Measurements from ENCODE around the gene PCGF5.
"Not testable (repeated sequence)": the region's sequence is repeated elsewhere in the genome, so short reads cannot be mapped to it uniquely, and the experiment has no call there.

The PCGF5 gene

DNA sequence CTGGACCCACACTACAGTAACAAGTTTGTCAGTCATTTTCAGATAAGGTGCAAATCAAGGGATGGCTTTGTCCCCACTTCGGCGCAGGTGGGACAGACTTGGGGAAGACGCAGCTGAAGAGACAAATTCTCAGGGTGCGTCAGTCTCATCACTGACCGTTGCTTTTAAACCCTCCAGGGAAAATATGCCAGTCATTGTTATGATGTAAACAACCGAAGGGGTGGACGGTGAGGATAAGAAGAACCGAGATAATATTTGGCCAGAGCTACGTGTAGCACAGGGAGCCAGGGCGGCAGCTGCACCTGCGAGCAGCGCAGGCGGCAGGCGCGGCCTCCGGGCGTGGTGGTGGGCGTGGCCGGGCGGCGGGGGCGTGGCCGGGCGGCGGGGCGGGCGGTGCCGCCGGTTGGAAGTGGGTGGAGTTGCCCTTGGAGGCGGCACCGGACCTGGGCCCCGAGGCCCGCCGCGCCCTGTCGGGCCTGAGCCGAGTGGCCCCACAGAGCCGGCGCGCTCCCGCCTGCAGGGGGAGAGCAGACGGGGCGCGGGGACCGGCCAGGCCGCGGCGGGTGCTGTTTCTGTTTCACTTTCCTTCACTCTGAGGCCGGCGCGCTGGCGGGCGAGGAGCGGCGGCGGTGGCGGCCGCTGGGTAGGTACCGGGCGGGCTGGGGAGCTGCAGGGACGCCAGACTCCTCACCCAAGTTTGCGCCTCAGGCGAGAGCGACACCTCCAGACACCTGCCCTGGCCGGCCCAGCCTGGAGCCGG lies at the start of gene PCGF5:
Gene PCGF5 (plus strand): TSS at position 470 of the 760 bp plus-strand sequence. CDS start 2,209 bp downstream, outside the sequence.
- DNase-seq (ENCODE audit: low read depth in 1 of 2, low spot score in 1 of 2): peak; percentile 83 to 86

DNA sequence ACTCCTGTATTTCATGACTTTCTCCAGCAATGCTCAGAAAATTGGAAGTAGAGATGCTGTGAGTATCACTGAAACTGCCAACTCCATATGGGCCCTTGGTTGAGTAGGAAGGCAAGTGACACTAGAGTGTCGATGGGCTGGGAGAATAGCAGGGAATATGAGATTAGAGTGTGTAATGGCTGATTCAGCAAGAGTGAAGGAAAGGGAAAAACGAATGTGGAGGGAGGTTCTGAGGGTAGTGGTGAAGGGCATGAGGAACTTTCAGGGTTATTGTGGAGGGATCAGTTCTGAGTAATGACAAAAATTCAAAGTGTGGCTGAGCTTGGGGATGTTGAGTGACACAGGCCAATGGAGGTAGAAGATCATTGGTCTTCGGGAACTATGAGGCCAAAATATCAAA lies 49.0 kb upstream of the PCGF5 start:
- DNase-seq (ENCODE audit: low read depth in 1 of 2, low spot score in 1 of 2): no peak

DNA sequence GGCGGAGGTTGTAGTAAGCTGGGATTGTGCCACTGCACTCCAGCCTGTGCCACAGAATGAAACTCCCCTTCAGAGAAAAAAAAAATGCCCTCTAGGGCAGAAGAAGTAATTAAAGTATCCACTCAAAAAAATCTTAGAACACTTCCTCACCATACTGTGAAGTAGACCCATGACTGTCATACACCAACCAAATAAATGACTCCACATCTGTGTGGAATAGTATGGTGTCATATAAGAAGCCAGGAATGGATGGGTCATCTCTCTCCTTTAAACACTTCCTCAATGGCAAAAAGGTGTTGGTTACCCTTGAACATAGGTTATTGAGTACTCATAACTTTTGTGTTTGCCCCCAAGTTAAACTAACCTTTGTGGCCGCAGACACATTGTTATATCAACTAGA lies 48.1 kb upstream of the PCGF5 start:
- no peak for DNase-seq (ENCODE audit: low read depth in 1 of 2, low spot score in 1 of 2)

DNA sequence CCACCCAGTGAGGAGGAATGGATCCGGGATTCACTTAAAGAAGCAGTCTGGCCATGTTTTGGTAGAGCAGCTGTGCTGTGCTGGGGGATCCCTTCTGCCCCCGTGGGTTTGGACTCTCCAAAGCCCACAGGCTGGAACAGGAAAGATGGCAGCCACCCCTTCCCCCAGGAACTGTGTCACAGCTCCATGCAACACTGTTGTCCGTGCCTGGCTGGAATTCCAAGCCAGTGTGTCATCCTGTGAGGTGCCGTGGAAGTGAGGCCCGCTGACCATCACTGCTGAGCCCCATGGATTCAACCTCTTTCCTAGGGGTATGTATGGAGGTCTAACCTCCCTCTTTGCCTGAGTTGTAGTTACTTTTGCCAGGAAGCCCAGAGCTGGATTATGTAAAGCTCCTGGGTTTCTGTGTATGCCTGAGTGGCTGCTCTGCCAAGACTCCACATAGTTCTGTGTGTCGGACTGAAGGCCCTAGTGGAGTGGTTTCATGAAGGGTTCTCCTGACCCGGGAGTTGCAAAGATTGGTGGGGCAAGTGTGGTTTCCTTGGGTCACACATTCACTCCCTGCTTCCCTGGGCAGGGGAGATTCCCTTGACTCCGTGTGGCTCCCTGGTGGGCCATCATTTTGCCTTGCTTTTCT lies 35.1 kb upstream of the PCGF5 start:
- DNase-seq (ENCODE audit: low read depth in 1 of 2, low spot score in 1 of 2): no peak

DNA sequence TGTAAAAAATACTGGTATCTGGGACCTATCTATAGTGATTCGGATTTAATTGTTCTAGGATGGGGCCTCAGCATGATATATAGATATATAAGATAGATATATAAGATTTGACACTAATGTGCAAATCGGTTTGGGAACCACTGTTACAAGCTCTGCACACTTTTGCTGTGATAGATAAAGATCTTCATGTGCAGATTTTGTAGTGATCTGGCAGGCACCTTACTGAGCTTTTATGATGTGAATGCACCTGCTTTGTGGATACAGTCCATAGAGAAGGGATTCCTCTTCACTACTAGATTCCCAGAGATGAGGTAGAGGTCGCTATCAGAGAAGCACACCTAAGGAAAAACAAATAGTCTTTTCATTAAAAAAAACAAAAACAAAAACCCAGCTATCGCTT lies 33.3 kb upstream of the PCGF5 start:
- no peak for DNase-seq (ENCODE audit: low read depth in 1 of 2, low spot score in 1 of 2)

DNA sequence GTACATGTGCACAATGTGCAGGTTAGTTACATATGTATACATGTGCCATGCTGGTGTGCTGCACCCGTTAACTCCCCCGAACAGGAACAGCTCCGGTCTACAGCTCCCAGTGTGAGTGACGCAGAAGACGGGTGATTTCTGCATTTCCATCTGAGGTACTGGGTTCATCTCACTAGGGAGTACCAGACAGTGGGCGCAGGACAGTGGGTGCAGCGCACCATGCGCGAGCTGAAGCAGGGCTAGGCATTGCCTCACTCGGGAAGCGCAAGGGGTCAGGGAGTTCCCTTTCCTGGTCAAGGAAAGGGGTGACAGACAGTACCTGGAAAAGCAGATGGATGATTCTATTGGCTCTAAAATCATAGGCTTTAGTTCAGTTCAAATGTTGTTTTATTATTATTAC lies 32.5 kb upstream of the PCGF5 start:
- DNase-seq (ENCODE audit: low read depth in 1 of 2, low spot score in 1 of 2): not testable (repeated sequence)

DNA sequence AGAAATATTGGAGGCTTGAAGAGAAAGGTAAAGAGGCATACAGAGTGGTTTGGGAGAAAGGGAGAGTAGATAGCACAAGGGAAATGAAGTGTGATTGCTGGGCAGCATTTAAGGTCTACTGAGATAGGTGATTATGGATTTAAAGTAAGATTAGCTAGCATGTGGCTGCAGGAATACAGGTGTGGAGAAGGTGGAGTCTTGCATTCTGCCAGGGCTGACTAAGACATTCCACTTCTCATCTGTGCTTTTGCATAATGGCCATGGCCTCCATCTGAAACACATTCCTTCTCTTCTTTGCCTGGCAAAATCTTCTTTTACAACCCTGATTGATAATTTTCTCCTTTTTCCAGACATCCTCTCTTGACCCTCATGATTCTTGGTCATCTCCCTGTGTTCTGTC lies 31.6 kb upstream of the PCGF5 start:
- no peak for DNase-seq (ENCODE audit: low read depth in 1 of 2, low spot score in 1 of 2)

DNA sequence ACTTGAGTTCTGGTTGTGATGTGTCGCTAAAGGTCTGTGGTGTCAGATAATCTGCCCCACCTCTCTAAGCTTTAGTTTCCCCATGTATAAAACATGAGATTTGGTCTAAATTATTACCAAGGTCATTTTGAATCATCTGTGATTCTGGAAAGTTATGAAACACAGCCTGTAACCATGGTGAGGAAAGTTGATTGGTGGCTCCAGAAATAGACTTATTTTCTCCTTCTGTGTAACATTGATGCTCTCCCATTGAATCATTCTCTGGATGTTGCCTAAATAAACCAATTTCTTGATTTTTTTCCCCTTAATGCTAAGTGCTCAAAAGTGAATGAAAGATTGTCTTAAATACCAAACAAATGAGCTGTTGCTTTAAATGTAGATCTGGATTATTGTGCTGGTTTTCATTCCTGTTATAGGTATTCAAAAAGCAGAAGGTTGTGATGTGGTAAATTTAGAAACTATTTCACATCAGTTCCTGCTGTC lies 30.0 kb upstream of the PCGF5 start:
- DNase-seq (ENCODE audit: low read depth in 1 of 2, low spot score in 1 of 2): no peak

DNA sequence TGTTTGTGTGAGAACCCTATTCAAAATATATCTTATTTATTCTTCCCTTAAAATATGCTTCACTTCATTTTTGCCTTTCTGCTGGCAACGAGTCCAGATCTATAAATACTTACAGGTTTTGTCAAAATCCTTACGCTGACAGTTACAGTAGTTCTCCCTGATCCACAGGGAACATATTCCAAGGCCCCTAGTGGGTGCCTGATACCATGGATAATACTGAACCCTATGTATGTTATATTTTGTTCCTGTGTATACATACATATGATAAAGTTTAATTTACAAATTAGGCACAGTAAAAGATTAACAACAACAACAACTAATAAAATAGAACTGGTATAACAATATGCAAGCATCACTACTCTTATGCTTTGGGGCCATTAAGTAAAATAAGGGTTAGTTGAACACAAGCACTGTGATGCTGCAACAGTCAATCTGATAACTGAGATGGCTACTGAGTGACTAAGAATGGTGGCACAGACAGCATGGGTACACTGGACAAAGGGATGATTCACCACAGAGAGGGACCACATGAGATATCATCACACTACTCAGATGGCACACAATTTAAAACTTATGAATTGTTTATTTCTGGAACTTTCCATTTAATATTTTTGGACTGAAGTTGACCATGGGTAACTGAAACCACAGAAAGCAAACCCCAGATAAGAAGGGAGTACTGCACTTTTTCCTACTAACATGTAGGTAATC lies 29.4 kb upstream of the PCGF5 start:
- DNase-seq (ENCODE audit: low read depth in 1 of 2, low spot score in 1 of 2): no peak

DNA sequence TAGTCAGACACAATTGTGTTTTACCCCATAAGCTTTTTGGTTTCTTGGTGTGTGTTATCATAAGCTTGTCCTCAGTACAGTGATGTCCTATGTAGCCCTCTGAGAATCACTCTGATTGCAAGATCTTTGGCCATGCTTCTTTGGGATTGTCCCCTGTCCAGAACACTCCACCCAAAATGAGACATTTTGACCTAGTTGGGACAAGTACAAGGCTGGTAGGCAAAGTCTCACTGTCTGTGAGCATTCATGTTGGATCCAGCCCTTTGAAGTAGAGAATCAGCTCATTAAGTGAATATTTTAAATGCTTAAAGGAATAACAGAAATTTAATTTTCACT lies 28.9 kb upstream of the PCGF5 start:
- DNase-seq (ENCODE audit: low read depth in 1 of 2, low spot score in 1 of 2): no peak

DNA sequence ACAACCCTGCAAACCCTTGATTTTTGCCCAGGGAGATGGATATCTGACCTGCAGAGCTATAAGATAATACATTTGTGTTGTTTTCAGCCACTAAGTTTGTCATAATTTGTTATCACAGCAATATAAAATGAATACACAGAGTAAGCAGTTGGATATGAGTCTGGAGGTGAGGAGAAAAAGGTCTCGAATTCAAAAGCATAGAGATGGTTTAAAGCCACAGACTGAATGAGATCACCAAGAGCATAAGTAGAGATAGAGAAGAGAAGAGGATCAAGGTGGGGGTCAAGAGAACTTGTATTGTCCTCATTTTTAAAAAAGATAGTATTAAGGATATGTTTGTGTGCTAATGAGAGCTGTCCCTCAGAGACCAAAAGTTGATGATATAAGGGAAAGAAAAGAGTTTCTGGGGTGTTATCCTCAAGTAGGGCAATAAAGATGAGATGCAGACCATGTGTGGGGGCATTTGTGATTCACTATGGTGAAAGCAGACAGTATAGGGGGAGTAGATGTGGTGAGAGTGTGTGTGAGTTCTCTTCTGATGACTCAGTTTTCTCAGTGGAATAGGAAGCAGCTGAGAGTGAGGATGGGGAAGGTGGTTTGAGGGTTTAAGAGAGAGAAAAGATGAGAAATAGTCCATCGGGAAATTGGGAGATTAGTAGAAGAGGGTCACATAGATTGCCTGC lies 25.8 kb upstream of the PCGF5 start:
- DNase-seq (ENCODE audit: low read depth in 1 of 2, low spot score in 1 of 2): peak in 1 of 2 donors; percentile 33

DNA sequence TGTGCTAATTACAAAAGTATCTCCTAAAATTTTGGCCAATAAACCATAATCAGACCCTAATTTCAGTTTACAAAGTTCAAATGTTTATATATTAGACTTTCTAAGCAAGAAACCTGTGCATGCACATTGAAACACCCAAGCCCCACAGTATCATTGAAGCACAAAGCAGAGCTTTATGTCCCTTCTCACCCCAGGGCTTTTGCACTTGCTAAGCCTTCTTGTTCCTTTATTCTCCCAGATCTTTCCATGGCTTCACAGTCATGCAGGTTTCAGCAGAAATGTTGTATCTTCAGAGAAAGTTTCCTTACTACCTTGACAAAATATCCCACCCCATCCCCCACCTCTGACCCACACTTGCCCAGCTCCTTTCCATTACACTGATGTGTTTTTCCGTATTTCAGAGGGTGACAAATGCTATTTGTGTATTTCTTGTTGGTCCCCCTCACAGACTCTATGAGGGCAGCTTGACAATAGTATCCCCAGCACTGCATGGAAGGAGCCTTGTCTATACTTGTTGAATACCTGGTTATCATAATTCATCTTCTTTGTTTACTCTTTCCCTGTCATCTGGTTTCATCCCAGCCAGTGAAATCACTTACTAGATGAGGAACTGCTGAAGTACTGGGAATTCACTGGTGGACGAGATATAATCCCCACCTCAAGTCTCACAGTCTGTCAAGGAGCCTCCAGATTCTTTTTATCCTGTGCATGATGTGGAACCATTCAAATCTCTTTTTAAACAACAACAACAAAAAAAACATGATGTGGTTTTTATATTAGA lies 24.0 kb upstream of the PCGF5 start:
- DNase-seq (ENCODE audit: low read depth in 1 of 2, low spot score in 1 of 2): no peak

DNA sequence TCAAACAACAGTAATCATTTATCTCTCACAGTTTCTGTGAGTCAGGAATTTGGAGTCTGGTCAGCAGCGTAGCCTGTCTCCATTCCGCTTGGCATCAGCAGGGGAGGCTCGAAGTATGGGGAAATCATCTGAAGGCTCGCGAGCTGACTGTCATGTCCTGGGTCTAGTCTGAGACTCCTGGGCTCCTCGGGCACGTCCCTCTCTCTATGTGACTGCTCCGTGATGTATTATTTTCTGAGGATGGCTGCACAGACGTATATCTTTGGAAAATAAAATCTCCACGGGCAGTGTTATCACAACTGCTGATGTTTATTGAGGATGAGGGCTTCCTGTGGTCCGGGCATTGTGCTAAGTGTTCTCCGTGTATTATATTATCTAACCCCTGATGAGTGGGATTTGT lies 23.3 kb upstream of the PCGF5 start:
- DNase-seq (ENCODE audit: low read depth in 1 of 2, low spot score in 1 of 2): no peak

DNA sequence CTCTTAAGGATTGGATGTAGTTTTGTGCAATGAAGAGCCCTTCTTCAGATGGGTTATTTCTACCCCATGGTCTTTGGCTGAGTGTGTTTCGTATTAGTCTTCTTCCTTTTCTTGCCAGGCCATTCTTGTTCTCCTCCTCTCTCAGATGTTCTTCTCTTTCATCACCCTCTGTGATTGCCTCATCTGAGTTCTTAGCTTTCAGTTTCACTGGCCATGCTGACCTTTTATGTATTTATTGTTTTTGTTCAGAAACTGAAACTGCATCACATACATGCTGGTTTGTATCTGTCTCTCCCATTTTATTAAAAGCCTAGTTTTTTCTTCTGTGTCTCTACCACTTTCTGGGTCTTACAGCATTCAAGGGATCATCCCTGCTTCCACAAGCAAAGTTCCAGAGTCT lies 21.7 kb upstream of the PCGF5 start:
- no peak for DNase-seq (ENCODE audit: low read depth in 1 of 2, low spot score in 1 of 2)

DNA sequence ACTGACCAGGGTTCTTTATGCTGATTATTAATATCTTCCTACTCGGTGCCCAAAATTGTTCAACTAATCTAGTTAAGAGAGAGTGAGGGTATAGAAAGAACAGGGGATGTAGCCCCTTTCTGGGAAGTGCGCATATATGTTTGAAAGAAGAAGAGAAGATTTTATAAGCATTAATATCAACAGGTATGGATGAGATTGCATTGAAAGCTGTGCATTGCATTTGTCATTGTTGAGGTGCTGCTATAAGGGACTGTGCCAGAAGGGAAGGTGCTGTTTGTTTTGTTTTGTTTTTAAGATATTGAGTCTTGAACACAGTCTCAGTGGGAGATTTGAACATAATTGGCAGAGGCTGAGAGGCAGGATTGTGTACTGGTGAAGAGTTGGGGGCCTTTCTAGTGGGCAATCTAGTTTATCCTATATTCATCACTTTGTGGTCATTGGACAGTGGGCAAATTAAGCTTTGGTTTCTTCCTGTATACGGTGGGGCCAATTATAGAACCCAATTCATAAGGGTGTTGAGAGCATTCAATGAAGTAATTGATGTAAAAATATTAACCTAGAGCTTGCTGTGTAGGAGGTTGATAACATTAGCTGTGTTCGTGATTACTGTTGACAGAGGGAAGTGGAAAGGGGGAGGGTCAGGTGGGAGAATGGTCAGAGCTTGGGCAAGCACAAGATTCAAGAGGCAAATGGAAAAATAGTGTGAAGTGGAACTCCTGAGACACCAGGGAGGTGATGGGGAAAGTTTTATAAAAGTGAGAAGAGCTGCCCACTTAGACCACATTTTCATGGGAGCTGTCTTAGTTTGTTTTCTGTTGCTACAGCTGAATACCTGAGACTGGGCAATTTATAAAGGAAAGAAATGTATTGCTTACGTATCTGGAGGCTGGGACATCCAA lies 19.9 kb upstream of the PCGF5 start:
- DNase-seq (ENCODE audit: low read depth in 1 of 2, low spot score in 1 of 2): no peak

DNA sequence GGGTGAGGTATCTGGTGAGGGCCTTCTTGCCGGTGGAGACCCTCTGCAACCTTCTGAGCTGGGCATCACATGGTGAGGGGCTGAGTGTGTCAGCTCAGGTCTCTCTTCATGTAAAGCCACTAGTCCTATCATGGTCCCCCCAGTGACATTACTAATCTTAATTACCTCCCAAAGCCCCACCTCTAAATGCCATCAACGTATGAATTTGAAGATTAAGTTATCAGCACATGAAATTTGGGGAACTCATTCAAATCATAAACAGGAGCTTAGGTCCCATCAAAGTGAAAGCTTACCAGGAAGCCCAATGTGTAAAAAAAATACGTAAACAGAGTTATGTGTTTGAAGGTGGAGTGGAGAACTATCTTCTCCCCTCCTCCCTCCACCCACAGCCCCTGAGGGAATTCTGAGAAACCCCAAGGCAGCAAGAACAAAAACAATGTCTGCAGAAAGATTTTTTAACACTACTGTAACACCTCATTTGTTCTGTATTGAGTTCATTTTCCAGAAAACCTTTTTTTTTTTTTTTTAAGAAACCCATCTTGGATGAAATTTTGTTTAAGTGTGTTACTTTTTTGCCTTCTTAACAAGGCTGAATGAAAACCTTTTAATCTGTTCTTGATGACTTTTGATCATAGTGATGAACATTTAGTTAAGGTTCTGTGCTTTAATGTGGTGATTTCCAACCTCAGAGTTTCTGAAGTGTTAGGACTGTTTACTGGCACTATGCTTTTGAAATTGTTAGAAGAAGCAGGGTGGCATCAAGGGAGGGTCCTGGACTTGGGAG lies 19.1 kb upstream of the PCGF5 start:
- peak in 1 of 2 donors; percentile 36 for DNase-seq (ENCODE audit: low read depth in 1 of 2, low spot score in 1 of 2)

DNA sequence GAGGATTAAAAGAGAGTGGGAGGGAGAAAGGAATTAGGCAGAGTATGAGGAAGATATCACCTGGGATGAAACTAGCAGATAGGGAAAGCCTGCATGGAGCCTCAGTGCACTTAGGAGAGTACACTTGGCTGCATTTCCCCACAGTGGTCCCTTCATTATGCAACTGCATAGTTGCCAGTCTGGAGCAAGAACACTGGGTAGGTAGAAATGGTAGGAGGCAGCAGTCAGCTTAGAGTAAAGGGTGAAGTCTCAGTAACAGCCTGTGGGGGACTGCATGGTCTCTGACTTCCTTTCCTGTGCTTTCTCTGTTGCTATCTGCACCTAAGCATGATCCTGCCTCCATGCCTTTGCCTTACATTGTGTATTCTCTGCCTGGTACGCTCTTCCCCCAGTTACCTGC lies 14.0 kb upstream of the PCGF5 start:
- no peak for DNase-seq (ENCODE audit: low read depth in 1 of 2, low spot score in 1 of 2)

DNA sequence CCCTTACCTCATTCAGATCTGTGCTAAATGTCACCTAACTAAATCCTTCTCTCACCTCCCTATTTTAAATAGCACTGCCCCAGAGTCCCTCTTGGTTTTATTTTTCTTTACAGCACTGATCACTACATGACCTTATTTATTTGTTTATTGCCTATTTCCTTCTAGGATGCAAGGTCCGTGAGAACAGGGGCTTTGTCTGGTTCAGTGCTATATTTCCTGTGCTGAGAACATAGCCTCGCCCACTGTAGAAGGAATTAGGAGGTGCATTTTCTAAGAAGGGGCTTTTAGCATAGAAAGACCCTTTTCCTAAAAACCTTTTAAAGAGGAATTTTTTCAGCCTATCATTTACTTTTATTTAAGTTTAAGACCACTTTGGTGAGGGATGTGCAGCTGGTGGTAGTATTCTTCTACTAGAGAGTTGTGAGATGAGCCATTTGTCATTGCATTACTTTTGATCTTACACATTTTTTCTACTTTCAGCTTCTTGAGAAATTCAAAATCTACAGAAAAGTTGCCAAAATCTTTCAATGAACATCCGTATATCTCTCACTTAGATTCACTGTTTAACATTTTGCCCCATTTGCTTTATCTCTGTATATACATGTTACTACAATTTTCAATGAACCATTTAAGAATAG lies 13.5 kb upstream of the PCGF5 start:
- no peak for DNase-seq (ENCODE audit: low read depth in 1 of 2, low spot score in 1 of 2)

DNA sequence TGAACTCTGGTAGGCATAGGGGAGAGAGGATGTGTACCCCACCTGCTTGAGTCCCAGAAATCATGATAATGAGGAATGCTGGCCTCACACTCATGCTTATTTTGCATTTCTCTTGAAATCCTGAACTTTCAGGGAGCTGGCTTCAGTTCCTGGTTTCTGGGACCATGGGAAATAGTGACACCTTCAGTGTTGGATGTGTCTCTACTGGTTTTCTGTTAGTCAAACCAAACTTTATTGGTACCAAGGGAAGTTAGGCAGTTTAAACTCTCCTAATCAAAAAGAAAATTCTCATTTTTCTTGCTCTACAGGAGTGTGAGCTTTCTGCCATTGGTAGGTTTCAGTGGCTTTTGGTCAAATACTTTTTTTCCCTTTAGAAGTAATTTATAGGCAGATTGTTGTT lies 11.8 kb upstream of the PCGF5 start:
- no peak for DNase-seq (ENCODE audit: low read depth in 1 of 2, low spot score in 1 of 2)

Measured in activated CD4-positive, alpha-beta T cell treated with anti-CD3 and anti-CD28 coated beads, Interleukin-2, amount 50 U/mL, for 24 hours (primary cell).